HEK293T (cell line): ENCODE measurements around the gene EIF4E3.

Experiments used
- ARNT ChIP-seq: fragments of 450-650 bp; IDR thresholded peaks from 2 replicates; pipeline ENCODE4 v1.6.1; 2017; ENCODE audit warnings: mild to moderate bottlenecking
- BHLHE40 ChIP-seq: fragments of 450-650 bp; IDR thresholded peaks from 2 replicates; pipeline ENCODE4 v1.6.1; 2016; ENCODE audit warnings: mild to moderate bottlenecking, moderate library complexity, borderline replicate concordance
- ELF4 ChIP-seq: fragments of 450-650 bp; IDR thresholded peaks from 2 replicates; pipeline ENCODE4 v1.6.1; 2017; ENCODE audit warnings: antibody characterized with exemption
- FOXK2 ChIP-seq: fragments of 450-650 bp; IDR thresholded peaks from 2 replicates; pipeline ENCODE4 v1.6.1; 2016; ENCODE audit warnings: mild to moderate bottlenecking
- FOXM1 ChIP-seq: fragments of 450-650 bp; IDR thresholded peaks from 2 replicates; pipeline ENCODE4 v1.6.1; 2017; ENCODE audit warnings: mild to moderate bottlenecking, borderline replicate concordance
- HDGF ChIP-seq: fragments of 450-650 bp; IDR thresholded peaks from 2 replicates; pipeline ENCODE4 v1.6.1; 2017; ENCODE audit warnings: antibody characterized with exemption, borderline replicate concordance
- L3MBTL2 ChIP-seq: fragments of 450-650 bp; conservative IDR thresholded peaks from 2 replicates; pipeline ENCODE4 v1.6.1; 2016; ENCODE audit warnings: mild to moderate bottlenecking
- LEF1 ChIP-seq: fragments of 450-650 bp; IDR thresholded peaks from 2 replicates; pipeline ENCODE4 v1.6.1; 2017; ENCODE audit warnings: mild to moderate bottlenecking, borderline replicate concordance
- NFRKB ChIP-seq: fragments of 450-650 bp; IDR thresholded peaks from 2 replicates; pipeline ENCODE4 v1.6.1; 2016; ENCODE audit warnings: mild to moderate bottlenecking, moderate library complexity
- PKNOX1 ChIP-seq: fragments of 450-650 bp; IDR thresholded peaks from 2 replicates; pipeline ENCODE4 v1.6.1; 2016
- SP1 ChIP-seq: fragments of 450-650 bp; IDR thresholded peaks from 2 replicates; pipeline ENCODE4 v1.6.1; 2017
- SUZ12 ChIP-seq: fragments of 450-650 bp; IDR thresholded peaks from 2 replicates; pipeline ENCODE4 v1.6.1; 2016; ENCODE audit warnings: mild to moderate bottlenecking
- TARDBP ChIP-seq: fragments of 450-650 bp; IDR thresholded peaks from 2 replicates; pipeline ENCODE4 v1.6.1; 2016
- ZNF384 ChIP-seq: fragments of 450-650 bp; IDR thresholded peaks from 2 replicates; pipeline ENCODE4 v1.6.1; 2016

- no peak for TF ChIP-seq L3MBTL2
- TF ChIP-seq SUZ12: no peak
- no peak for TF ChIP-seq SP1
- TF ChIP-seq ZNF384: no peak
- TF ChIP-seq FOXM1: no peak
- TF ChIP-seq ELF4: no peak
- TF ChIP-seq FOXK2: no peak
- TF ChIP-seq TARDBP: no peak
- TF ChIP-seq HDGF: no peak
- TF ChIP-seq NFRKB: no peak
- TF ChIP-seq BHLHE40: no peak
- no peak for TF ChIP-seq PKNOX1
- no peak for TF ChIP-seq LEF1
- no peak for TF ChIP-seq ARNT
Measured at GRCh38 chr3:71684757-71685386, 40.3 kb downstream of the EIF4E3 start.
